ENCODE results near the gene ST6GALNAC2. TPM values are rescaled to one million over a fixed set of nuclear protein-coding genes. Genes with fewer than 3 reads are reported as not detected.
"Not testable (repeated sequence)": the region's sequence is repeated elsewhere in the genome, so short reads cannot be mapped to it uniquely, and the experiment has no call there.

ST6GALNAC2 gene
- 8.1 TPM for polyA plus RNA-seq (ENCODE audit: insufficient read length)
- long read RNA-seq, donor 1, partial matches to known transcripts, result 0 of 1 reads
- long read RNA-seq, donor 1, other reads (novel, unspliced or antisense), result 0 of 1 reads
- long read RNA-seq, donor 2, partial matches to known transcripts, result 0 of 1 reads
- long read RNA-seq, donor 2, other reads (novel, unspliced or antisense), result 0 of 1 reads
- long read RNA-seq, donor 3, partial matches to known transcripts, result 0 of 1 reads
- long read RNA-seq, donor 3, other reads (novel, unspliced or antisense), result 0 of 1 reads
- long read RNA-seq, donor 4, result 0 reads
- long read RNA-seq, donor 5, result 0 reads
- long read RNA-seq, donor 6, partial matches to known transcripts, result 0 of 2 reads
- long read RNA-seq, donor 6, other reads (novel, unspliced or antisense), result 0 of 2 reads
- long read RNA-seq, donor 7, partial matches to known transcripts, result 0 of 1 reads
- long read RNA-seq, donor 7, other reads (novel, unspliced or antisense), result 0 of 1 reads
- long read RNA-seq, donor 8, partial matches to known transcripts, result 0 of 1 reads
- long read RNA-seq, donor 8, other reads (novel, unspliced or antisense), result 0 of 1 reads

GRCh38 chr17:76585649-76586593, at the start of gene ST6GALNAC2:
Gene ST6GALNAC2 (minus strand): TSS chr17:76585860. CDS start chr17:76585808, 52 bp downstream.
- peak; percentile 58 for DNase-seq

GRCh38 chr17:76635039-76635438, 49.4 kb upstream of the ST6GALNAC2 start:
- no peak for DNase-seq

GRCh38 chr17:76633628-76634328, 48.1 kb upstream of the ST6GALNAC2 start:
- no peak for DNase-seq

GRCh38 chr17:76631821-76632565, 46.3 kb upstream of the ST6GALNAC2 start:
- no peak for DNase-seq

GRCh38 chr17:76630151-76630550, 44.5 kb upstream of the ST6GALNAC2 start:
- DNase-seq, result no peak

GRCh38 chr17:76627510-76627909, 41.9 kb upstream of the ST6GALNAC2 start:
- DNase-seq, result no peak

GRCh38 chr17:76626442-76626841, 40.8 kb upstream of the ST6GALNAC2 start:
- no peak for DNase-seq

GRCh38 chr17:76625496-76625895, 39.8 kb upstream of the ST6GALNAC2 start:
- no peak for DNase-seq

GRCh38 chr17:76623271-76624146, 37.8 kb upstream of the ST6GALNAC2 start:
- no peak for DNase-seq

- DNase-seq, result no peak
These were observed 32.2 kb upstream of the ST6GALNAC2 start for GRCh38 chr17:76617838-76618237.

GRCh38 chr17:76614912-76615617, 29.4 kb upstream of the ST6GALNAC2 start:
- no peak for DNase-seq

- DNase-seq, result not testable (repeated sequence)
These were observed 28.6 kb upstream of the ST6GALNAC2 start for GRCh38 chr17:76614064-76614759.

GRCh38 chr17:76612977-76613851, 27.6 kb upstream of the ST6GALNAC2 start:
- no peak for DNase-seq

- no peak for DNase-seq
These were observed 26.8 kb upstream of the ST6GALNAC2 start for GRCh38 chr17:76612465-76612864.

GRCh38 chr17:76611758-76612157, 26.1 kb upstream of the ST6GALNAC2 start:
- no peak for DNase-seq

- DNase-seq, result not testable (repeated sequence)
These were observed 25.6 kb upstream of the ST6GALNAC2 start for GRCh38 chr17:76611080-76611749.

- not testable (repeated sequence) for DNase-seq
These were observed 21.0 kb upstream of the ST6GALNAC2 start for GRCh38 chr17:76606685-76607084.

Measured in left kidney (tissue), 8 donors.